Upper lobe of right lung (tissue), 1 donor: Measurements from ENCODE around the gene GGT6. TPM values are rescaled to one million over a fixed set of nuclear protein-coding genes. Genes with fewer than 3 reads are reported as not detected.
A peak's percentile ranks its signal among the peaks of the same experiment; 100 is the strongest.

Experiments
- ATAC-seq: fragments of 200-7000 bp; cut with Tn5 transposase; one replicate; pipeline ENCODE4 v1.9.1; 2020; ENCODE audit warnings: mild to moderate bottlenecking, moderate library complexity
- DNase-seq: peaks from one replicate; pipeline ENCODE4 v3.0.0-alpha.2; 2020
- H3K27ac ChIP-seq: fragments of 200-600 bp; one replicate; pipeline ENCODE4 v1.8.0; 2022
- H3K27me3 ChIP-seq: fragments of 200-600 bp; one replicate; pipeline ENCODE4 v1.8.0; 2022; ENCODE audit warnings: mild to moderate bottlenecking
- H3K36me3 ChIP-seq: fragments of 200-600 bp; one replicate; pipeline ENCODE4 v1.8.0; 2022
- H3K4me1 ChIP-seq: fragments of 200-600 bp; one replicate; pipeline ENCODE4 v1.8.0; 2022
- H3K4me3 ChIP-seq: fragments of 200-600 bp; one replicate; pipeline ENCODE4 v1.8.0; 2022; ENCODE audit warnings: mild to moderate bottlenecking
- H3K9me3 ChIP-seq: fragments of 200-600 bp; one replicate; pipeline ENCODE4 v1.8.0; 2022
- intact Hi-C: fragments of 100-400 bp; cut with DNase I; formaldehyde crosslinking; loops from one replicate; pipeline ENCODE4 v1.11.0; 2022
- total RNA-seq: library from RNA; stranded (reverse); fragmentation: NEBNext Ultra II Directional; extraction: Animal tissue kit (Norgen Biotek cat#: 25700); gene quantifications from one replicate; pipeline ENCODE4 v1.2.1, GENCODE V29; 2021
- TF ChIP-seq, protein P1 (sequence below): fragments of 200-600 bp; IDR thresholded peaks from one replicate; pipeline ENCODE4 v1.8.0; 2022; ENCODE audit warnings: antibody characterized with exemption
- donor health status: DM: no; HTN: yes; CAD: no; lungs with severe emphysema.

GGT6 gene
- total RNA-seq, 1 donor from 2014 or later = 5.6 TPM

DNA sequence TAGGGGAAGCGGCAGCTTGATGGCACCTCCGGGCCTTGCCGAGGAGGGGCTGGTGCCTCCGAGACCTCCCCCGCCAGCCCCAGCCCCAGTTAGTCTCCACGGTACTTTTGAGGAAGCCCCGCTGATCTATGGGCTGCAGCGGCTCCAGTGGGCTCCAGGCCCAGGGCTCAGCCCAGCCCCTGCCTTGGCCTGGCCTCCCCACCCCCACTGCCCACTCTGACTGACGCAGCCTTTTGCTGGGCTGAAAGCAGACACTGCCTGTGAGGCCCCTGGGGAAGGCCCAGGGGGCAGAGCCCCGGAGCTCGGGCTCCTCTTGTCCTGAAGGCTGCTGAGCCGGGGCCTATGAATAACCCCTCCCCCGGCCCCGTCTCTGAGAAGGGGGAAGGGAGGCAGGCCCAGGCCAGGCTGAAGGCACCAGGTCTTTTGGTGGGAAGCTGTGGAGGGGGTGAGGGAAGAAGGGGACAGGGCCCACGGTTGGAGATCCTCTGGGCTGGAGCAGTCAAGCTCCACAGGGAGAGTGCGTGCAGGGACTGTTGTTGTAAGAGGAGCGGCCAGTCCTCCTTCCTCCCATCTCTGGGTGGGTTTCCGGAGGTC lies 16.4 kb upstream of the GGT6 start:
- TF ChIP-seq, protein P1, sequence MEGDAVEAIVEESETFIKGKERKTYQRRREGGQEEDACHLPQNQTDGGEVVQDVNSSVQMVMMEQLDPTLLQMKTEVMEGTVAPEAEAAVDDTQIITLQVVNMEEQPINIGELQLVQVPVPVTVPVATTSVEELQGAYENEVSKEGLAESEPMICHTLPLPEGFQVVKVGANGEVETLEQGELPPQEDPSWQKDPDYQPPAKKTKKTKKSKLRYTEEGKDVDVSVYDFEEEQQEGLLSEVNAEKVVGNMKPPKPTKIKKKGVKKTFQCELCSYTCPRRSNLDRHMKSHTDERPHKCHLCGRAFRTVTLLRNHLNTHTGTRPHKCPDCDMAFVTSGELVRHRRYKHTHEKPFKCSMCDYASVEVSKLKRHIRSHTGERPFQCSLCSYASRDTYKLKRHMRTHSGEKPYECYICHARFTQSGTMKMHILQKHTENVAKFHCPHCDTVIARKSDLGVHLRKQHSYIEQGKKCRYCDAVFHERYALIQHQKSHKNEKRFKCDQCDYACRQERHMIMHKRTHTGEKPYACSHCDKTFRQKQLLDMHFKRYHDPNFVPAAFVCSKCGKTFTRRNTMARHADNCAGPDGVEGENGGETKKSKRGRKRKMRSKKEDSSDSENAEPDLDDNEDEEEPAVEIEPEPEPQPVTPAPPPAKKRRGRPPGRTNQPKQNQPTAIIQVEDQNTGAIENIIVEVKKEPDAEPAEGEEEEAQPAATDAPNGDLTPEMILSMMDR = no peak
- ATAC-seq (no peak), DNase-seq (peak; percentile 49)
- no peaks in the 10 kb centered on the region for H3K4me1 ChIP-seq
- no peaks in the 10 kb centered on the region for H3K36me3 ChIP-seq
- no peaks in the 10 kb centered on the region for H3K27me3 ChIP-seq
- no peak overlapping the region for H3K4me3 ChIP-seq
- intact Hi-C loops = no loop called here
- H3K9me3 ChIP-seq = no peaks in the 10 kb centered on the region
- H3K27ac ChIP-seq = no peak overlapping the region

DNA sequence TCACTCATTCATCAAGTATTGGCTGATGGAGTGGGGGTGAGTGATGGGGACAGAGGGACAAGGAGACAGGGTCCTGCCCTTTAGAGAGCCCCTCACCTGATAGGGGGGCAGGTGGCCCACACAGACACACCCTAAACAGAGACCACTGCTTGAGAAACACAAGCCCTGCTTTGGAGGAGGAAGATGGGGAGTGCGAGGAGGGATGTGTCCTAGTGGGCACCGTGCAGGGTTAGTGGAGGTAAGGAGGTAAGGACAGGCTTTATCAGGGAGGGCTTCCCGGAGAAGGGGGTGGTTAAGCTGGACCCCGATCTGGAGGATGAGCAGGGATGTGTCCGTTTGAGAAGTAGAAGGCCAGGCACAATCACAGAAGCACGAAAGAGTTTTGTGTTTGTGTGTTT lies 15.8 kb upstream of the GGT6 start:
- Histone ChIP-seq H3K9me3 (no peaks in the 10 kb centered on the region), H3K4me3 (no peak overlapping the region), H3K36me3 (no peaks in the 10 kb centered on the region), H3K27ac (no peak overlapping the region), H3K4me1 (no peaks in the 10 kb centered on the region), H3K27me3 (no peaks in the 10 kb centered on the region)
- no peak for ATAC-seq
- intact Hi-C loops = no loop called here
- TF ChIP-seq, protein P1 = no peak
- no peak for DNase-seq

DNA sequence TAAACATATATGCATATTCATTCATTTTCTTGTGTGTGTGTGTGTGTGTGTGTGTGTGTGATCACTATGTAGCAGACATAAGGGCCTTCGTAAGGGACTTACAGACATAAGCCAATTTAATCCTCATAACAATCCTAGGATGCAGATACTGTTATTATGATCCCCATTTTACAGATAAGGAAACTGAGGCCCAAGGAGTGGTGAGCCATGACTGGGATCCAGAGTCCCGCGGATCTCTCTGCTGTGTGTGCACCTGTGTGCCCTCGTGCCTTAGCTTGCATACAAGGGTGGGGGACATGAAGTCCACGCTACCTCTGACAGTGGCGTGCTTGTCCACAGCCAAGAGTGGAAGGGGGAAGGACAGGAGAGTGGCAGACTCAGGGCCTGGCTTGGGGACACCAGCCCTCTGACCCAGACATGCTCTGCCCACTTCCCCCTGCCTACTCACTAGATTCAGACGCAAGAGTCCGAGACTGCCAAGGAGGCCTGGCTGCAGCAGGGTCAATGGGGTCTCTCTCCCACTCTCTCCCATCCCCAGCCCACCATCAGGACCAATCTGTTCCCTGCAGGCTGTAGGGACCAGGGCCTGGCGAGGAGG lies 14.2 kb upstream of the GGT6 start:
- Histone ChIP-seq H3K27me3 (no peaks in the 10 kb centered on the region), H3K27ac (no peak overlapping the region), H3K9me3 (no peaks in the 10 kb centered on the region), H3K4me3 (no peak overlapping the region), H3K36me3 (no peaks in the 10 kb centered on the region), H3K4me1 (no peaks in the 10 kb centered on the region)
- TF ChIP-seq, protein P1 = no peak
- DNase-seq (peak; percentile 68), ATAC-seq (peak; percentile 84)
- intact Hi-C loops = no loop called here

DNA sequence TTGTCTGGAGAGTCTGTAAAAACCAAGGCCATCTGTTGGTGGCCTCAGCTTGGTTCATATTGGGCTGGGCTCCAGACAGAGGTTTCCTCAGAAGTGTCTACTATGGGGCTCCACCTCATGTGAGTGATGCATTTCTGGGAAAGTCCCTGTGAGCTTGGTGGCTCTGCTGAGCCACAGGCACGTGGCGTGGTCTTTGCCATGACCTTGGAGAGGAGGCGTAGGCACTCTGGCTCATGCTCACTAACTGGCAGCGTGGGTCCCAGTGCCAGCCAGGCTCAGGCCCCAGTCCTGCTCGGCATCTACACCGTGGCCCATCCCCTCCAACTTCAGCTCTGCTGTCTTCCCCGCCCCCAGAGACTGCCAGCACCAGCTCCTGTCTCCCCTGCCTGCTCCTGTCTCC lies 13.3 kb upstream of the GGT6 start:
- peak; percentile 81 for ATAC-seq
- DNase-seq = peak; percentile 73
- intact Hi-C loops = no loop called here
- Histone ChIP-seq H3K27me3 (no peaks in the 10 kb centered on the region), H3K36me3 (no peaks in the 10 kb centered on the region), H3K27ac (no peak overlapping the region), H3K4me3 (no peak overlapping the region), H3K9me3 (no peaks in the 10 kb centered on the region), H3K4me1 (no peaks in the 10 kb centered on the region)
- TF ChIP-seq, protein P1 = no peak

DNA sequence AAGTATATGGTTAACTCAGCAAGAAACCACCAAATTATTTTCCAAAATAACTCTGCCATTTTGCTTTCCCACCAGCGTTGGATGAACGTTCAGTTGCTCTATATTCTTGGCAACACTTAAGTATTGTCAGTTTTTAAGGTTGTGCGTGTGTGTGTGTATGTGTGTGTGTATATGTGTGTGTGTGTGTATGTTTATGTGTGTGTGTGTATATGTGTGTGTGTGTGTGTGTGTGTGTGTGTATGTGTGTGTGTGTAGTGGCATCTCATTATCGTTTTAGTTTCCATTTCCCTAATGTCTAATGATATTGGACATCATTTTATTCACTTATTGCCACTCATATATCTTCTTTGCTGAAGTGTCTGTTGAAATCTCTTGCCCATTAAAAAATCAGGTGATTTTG lies 12.7 kb upstream of the GGT6 start:
- Histone ChIP-seq H3K36me3 (no peaks in the 10 kb centered on the region), H3K4me3 (no peak overlapping the region), H3K4me1 (no peaks in the 10 kb centered on the region), H3K9me3 (no peaks in the 10 kb centered on the region), H3K27ac (no peak overlapping the region), H3K27me3 (no peaks in the 10 kb centered on the region)
- no peak for ATAC-seq
- intact Hi-C loops = no loop called here
- no peak for DNase-seq
- TF ChIP-seq, protein P1 = no peak
